Lung (tissue), 12 donors: ENCODE measurements around the gene F2. TPM values are rescaled to one million over a fixed set of nuclear protein-coding genes. Genes with fewer than 3 reads are reported as not detected.
A peak's percentile ranks its signal among the peaks of the same experiment; 100 is the strongest.

ENCODE experiments used
- ATAC-seq: fragments of 200-7000 bp; cut with Tn5 transposase; one replicate; pipeline ENCODE4 v1.9.1; 2020; ENCODE audit warnings: moderate number of reproducible peaks; ENCODE audit not compliant: insufficient read depth, low FRiP score
- DNase-seq, 3 donors: peaks; one replicate each; pipeline ENCODE4 v3.0.0-alpha.2; 2013 to 2017
- H3K27ac ChIP-seq, 2 donors: one replicate each; pipeline ENCODE4 v1.5.1; 2013; ENCODE audit warnings: mild to moderate bottlenecking in 2 of 2, moderate library complexity in 2 of 2, control low read depth in 1 of 2, inconsistent platforms in 1 of 2, low read depth in 1 of 2, low read length in 1 of 2
- H3K27me3 ChIP-seq, 3 donors: one replicate each; pipeline ENCODE4 v1.5.1; 2013; ENCODE audit warnings: low read length in 2 of 3; ENCODE audit not compliant: control insufficient read depth in 3 of 3, insufficient read depth in 3 of 3
- H3K36me3 ChIP-seq, 4 donors: one replicate each; pipeline ENCODE4 v1.5.1; 2013; ENCODE audit warnings: low read length in 4 of 4, mild to moderate bottlenecking in 1 of 4, moderate library complexity in 1 of 4; ENCODE audit not compliant: control insufficient read depth in 4 of 4, insufficient read depth in 4 of 4
- H3K4me1 ChIP-seq, 5 donors: one replicate each; pipeline ENCODE4 v1.5.1; 2013; ENCODE audit warnings: low read length in 5 of 5, mild to moderate bottlenecking in 2 of 5, moderate library complexity in 1 of 5; ENCODE audit not compliant: control insufficient read depth in 5 of 5, insufficient read depth in 5 of 5
- H3K4me3 ChIP-seq: one replicate; pipeline ENCODE4 v1.5.1; 2013; ENCODE audit warnings: mild to moderate bottlenecking, control low read depth, moderate library complexity
- H3K9ac ChIP-seq, 2 donors: one replicate each; pipeline ENCODE4 v1.5.1; 2013; ENCODE audit warnings: low read length in 2 of 2, control low read depth in 1 of 2; ENCODE audit not compliant: insufficient read depth in 1 of 2
- H3K9me3 ChIP-seq, 4 donors: one replicate each; pipeline ENCODE4 v1.5.1; 2013; ENCODE audit warnings: low read length in 3 of 4, mild to moderate bottlenecking in 1 of 4, moderate library complexity in 1 of 4; ENCODE audit not compliant: control insufficient read depth in 4 of 4, insufficient read depth in 3 of 4
- CTCF ChIP-seq: IDR thresholded peaks from 2 replicates; pipeline ENCODE4 v1.5.1; 2012; ENCODE audit warnings: mild to moderate bottlenecking; ENCODE audit errors: control extremely low read depth, extremely low read depth
- WGBS, 2 donors: extraction: QIAGEN DNeasy Blood & Tissue Kit; methylation state at CpG; one replicate each; pipeline ENCODE4 v1.1.7; 2013; 5-methylcytosine and 5-hydroxymethylcytosine counted together
- polyA plus RNA-seq, 2 donors: library from polyadenylated mRNA; stranded (reverse); fragments of 200-250 nt; gene quantifications; one replicate each; pipeline ENCODE4 v1.2.1, GENCODE V29; 2013
- total RNA-seq, 2 donors: library from RNA; depleted of rRNA in 1 of 2; stranded (reverse); fragments of >200 nt in 1 of 2; gene quantifications; one replicate each; pipeline ENCODE4 v1.2.1, GENCODE V29; 2014 to 2021
- donor health status: control.
- donor health status: control.
- donor health status: Bipolar disorder and iron deficiency.
- donor health status: healthy.
- donor health status: DM: yes; HTN: yes; CAD: no.

F2 gene
- total and polyA plus RNA-seq, 4 donors: 0.01 to 0.40 (median 0.26) TPM; not detected in 1

GRCh38 chr11:46677169-46677568 is 41.8 kb upstream of the F2 start:
- peaks cover 17 to 69% (median 28%) of the 10 kb centered on the region in 4 donors for H3K36me3 ChIP-seq
- no peak for DNase-seq
- no peak for TF ChIP-seq CTCF
- H3K27me3 ChIP-seq: no peaks in the 10 kb centered on the region
- H3K4me3 ChIP-seq: no peak overlapping the region
- WGBS, 2 donors: 87 to 89% methylated on average over 8 of the region's 8 CpGs
- H3K9ac ChIP-seq: no peak overlapping the region
- ATAC-seq: no peak
- peaks cover 2 to 16% (median 11%) of the 10 kb centered on the region in 5 donors for H3K4me1 ChIP-seq
- peak overlapping the region; percentile 21 to 51 for H3K27ac ChIP-seq
- no peaks in the 10 kb centered on the region for H3K9me3 ChIP-seq

- TF ChIP-seq CTCF: no peak
- peaks cover 2 to 16% (median 11%) of the 10 kb centered on the region in 5 donors for H3K4me1 ChIP-seq
Measured at GRCh38 chr11:46677991-46678740, 40.8 kb upstream of the F2 start.

GRCh38 chr11:46678741-46679130 is 40.3 kb upstream of the F2 start:
- H3K27me3 ChIP-seq: no peaks in the 10 kb centered on the region
- no peak for TF ChIP-seq CTCF
- ATAC-seq (no peak), DNase-seq (no peak)
- 94% methylated on average over 9 of the region's 9 CpGs for WGBS, 2 donors
- H3K4me1 ChIP-seq: peaks cover 2 to 16% (median 11%) of the 10 kb centered on the region in 5 donors
- H3K36me3 ChIP-seq: peaks cover 12 to 60% (median 21%) of the 10 kb centered on the region in 4 donors
- H3K9ac ChIP-seq: no peak overlapping the region
- H3K9me3 ChIP-seq: no peaks in the 10 kb centered on the region
- no peak overlapping the region for H3K4me3 ChIP-seq
- no peak overlapping the region for H3K27ac ChIP-seq

More at GRCh38 chr11:46677991-46678740, 40.8 kb upstream of the F2 start:
- DNase-seq (no peak), ATAC-seq (no peak)
- no peak overlapping the region for H3K27ac ChIP-seq
- peaks cover 14 to 61% (median 23%) of the 10 kb centered on the region in 4 donors for H3K36me3 ChIP-seq
- 90 to 93% methylated on average over 10 of the region's 10 CpGs for WGBS, 2 donors
- H3K27me3 ChIP-seq: no peaks in the 10 kb centered on the region
- no peaks in the 10 kb centered on the region for H3K9me3 ChIP-seq
- no peak overlapping the region for H3K9ac ChIP-seq
- H3K4me3 ChIP-seq: no peak overlapping the region
